Ascending aorta (tissue), 2 donors: ENCODE results near the gene SELENOW. TPM values are rescaled to one million over a fixed set of nuclear protein-coding genes. Genes with fewer than 3 reads are reported as not detected.
"Not testable (repeated sequence)": the region's sequence is repeated elsewhere in the genome, so short reads cannot be mapped to it uniquely, and the experiment has no call there.

ENCODE experiments used
- DNase-seq, 2 donors: peaks; one replicate each; pipeline ENCODE4 v3.0.0-alpha.2; 2019; ENCODE audit warnings: low spot score in 2 of 2
- H3K27ac ChIP-seq, 2 donors: fragments of 200-600 bp; sonication (generic); one replicate each; pipeline ENCODE4 v1.5.1; 2016 to 2017; ENCODE audit warnings: mild to moderate bottlenecking in 1 of 2
- H3K27me3 ChIP-seq: fragments of 200-600 bp; sonication (generic); one replicate; pipeline ENCODE4 v1.5.1; 2017
- H3K36me3 ChIP-seq, 2 donors: fragments of 200-600 bp; sonication (generic); one replicate each; pipeline ENCODE4 v1.5.1; 2016
- H3K4me1 ChIP-seq, 2 donors: fragments of 200-600 bp; sonication (generic); one replicate each; pipeline ENCODE4 v1.5.1; 2016 to 2017; ENCODE audit warnings: mild to moderate bottlenecking in 1 of 2
- H3K4me3 ChIP-seq, 2 donors: fragments of 200-600 bp; sonication (generic); one replicate each; pipeline ENCODE4 v1.5.1; 2016 to 2017; ENCODE audit warnings: mild to moderate bottlenecking in 1 of 2
- H3K9me3 ChIP-seq, 2 donors: fragments of 200-600 bp; sonication (generic); one replicate each; pipeline ENCODE4 v1.5.1; 2016
- intact Hi-C: fragments of 100-400 bp; cut with DNase I; formaldehyde crosslinking; loops from one replicate; pipeline ENCODE4 v1.15.1; 2023
- total RNA-seq: library from RNA; depleted of rRNA; stranded (reverse); fragments of >200 nt; gene quantifications from one replicate; pipeline ENCODE4 v1.1.0, GENCODE V29; 2016
- TF ChIP-seq, protein P1 (sequence below), 3 experiments: fragments of 200-600 bp in 2 of 3; fragments of 450-650 bp in 1 of 3; sonication (generic) in 2 of 3; IDR thresholded peaks; one replicate each; pipeline ENCODE4 v1.5.1; 2016 to 2019; ENCODE audit warnings: antibody characterized with exemption in 3 of 3, mild to moderate bottlenecking in 1 of 3, moderate library complexity in 1 of 3

Gene SELENOW
- total RNA-seq, 1 donor from 2014 or later = 771 TPM

DNA sequence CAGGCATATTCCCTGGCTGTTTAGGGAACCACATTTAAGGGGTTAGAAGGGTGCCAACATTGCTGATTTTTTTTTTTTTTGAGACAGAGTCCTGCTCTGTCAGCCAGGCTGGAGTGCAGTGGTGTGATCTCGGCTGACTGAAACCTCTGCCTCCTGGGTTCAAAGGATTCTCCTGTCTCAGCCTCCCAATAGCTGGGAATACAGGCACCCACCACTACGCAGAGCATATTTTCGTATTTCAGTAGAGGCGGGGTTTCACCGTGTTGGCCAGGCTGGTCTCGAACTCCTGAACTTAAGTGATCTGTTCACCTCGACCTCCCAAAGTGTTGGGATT lies 35.5 kb downstream of the SELENOW start:
- H3K36me3 ChIP-seq = no peaks in the 10 kb centered on the region
- no peaks in the 10 kb centered on the region for H3K9me3 ChIP-seq
- no peaks in the 10 kb centered on the region for H3K4me1 ChIP-seq
- H3K4me3 ChIP-seq = no peak overlapping the region
- no peak for DNase-seq
- H3K27me3 ChIP-seq = no peaks in the 10 kb centered on the region
- TF ChIP-seq, protein P1, sequence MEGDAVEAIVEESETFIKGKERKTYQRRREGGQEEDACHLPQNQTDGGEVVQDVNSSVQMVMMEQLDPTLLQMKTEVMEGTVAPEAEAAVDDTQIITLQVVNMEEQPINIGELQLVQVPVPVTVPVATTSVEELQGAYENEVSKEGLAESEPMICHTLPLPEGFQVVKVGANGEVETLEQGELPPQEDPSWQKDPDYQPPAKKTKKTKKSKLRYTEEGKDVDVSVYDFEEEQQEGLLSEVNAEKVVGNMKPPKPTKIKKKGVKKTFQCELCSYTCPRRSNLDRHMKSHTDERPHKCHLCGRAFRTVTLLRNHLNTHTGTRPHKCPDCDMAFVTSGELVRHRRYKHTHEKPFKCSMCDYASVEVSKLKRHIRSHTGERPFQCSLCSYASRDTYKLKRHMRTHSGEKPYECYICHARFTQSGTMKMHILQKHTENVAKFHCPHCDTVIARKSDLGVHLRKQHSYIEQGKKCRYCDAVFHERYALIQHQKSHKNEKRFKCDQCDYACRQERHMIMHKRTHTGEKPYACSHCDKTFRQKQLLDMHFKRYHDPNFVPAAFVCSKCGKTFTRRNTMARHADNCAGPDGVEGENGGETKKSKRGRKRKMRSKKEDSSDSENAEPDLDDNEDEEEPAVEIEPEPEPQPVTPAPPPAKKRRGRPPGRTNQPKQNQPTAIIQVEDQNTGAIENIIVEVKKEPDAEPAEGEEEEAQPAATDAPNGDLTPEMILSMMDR (IDR thresholded peaks at IDR 0.05) = no peak
- intact Hi-C loops = no loop called here
- H3K27ac ChIP-seq = no peak overlapping the region

DNA sequence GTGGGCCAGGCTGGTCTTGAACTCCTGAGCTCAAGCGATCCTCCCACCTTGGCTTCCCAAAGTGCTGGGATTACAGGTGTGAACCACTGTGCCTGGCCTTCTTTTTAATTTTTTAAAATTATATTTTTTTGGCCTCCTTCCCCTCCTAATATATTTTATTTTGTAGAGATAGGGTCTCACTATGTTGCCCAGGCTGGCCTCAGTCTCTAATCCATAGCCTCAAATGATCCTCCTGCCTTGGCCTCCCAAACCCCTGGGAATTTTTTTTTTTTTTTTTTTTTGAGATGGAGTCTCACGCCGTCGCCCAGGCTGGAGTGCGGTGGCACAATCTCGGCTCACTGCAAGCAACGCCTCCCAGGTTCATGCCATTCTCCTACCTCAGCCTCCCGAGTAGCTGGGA lies 37.8 kb downstream of the SELENOW start:
- H3K27ac ChIP-seq, H3K9me3 ChIP-seq, H3K27me3 ChIP-seq, H3K4me3 ChIP-seq, intact Hi-C loops, H3K4me1 ChIP-seq, H3K36me3 ChIP-seq, DNase-seq: not testable (repeated sequence)

DNA sequence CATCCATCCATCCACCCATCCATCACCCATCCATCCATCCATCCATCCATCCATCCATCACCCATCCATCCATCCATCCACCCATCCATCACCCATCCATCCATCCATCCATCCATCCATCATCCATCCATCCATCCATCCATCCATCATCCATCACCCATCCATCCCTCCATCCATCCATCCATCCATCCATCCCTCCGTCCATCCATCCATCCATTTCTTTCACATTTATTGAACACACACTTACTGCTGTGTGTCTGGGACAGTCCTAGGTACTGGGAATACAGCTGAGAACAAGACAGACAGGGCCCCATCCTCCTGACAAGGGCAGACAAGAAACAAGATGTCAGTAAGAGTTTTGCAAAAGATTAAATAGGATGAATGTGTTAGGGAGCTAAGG lies 39.7 kb downstream of the SELENOW start:
- H3K4me3 ChIP-seq, H3K9me3 ChIP-seq, intact Hi-C loops, H3K4me1 ChIP-seq, DNase-seq, H3K36me3 ChIP-seq, H3K27me3 ChIP-seq, H3K27ac ChIP-seq: not testable (repeated sequence)

DNA sequence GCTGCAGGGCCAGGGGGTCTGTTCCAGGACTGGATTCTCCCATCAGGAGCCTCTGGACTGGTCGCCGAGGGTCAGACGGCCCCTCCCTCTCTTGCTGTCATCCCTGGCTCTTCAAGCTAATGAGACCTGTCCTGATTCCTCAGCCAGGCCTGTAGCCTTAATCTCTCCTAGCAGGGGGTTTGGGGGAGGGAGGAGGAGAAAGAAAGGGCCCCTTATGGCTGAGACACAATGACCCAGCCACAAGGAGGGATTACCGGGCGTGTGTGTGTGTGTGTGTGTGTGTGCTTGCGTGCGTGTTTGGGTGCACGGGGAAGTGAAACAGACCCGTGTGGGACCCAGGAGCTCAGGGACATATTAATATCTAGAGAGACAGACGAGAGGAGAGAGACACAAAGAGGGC lies 41.4 kb downstream of the SELENOW start:
- TF ChIP-seq, protein P1 (IDR thresholded peaks at IDR 0.05) = no peak
- Histone ChIP-seq H3K9me3 (no peaks in the 10 kb centered on the region), H3K27me3 (no peaks in the 10 kb centered on the region), H3K4me3 (no peak overlapping the region), H3K36me3 (no peaks in the 10 kb centered on the region), H3K4me1 (no peaks in the 10 kb centered on the region), H3K27ac (no peak overlapping the region)
- no peak for DNase-seq
- intact Hi-C loops = no loop called here

DNA sequence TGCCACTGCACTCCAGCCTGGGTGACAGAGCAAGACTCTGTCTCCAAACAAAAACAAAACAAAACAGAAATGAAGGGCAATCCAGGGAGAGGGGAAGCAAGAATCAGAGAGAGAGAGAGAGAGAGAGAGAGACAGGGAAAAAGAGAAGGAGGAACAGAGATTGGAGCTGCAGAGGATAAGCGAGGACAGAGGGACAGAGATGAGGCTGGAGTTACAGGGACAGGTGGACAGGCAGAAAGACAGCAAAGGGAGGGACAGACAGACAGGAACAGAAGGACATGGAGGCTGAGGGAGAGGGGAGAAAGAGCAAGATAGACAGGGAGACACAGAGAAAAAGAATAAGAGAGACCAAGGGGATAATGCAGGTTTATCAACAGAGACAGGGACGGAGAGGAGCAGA lies 41.9 kb downstream of the SELENOW start:
- Histone ChIP-seq H3K36me3 (no peaks in the 10 kb centered on the region), H3K27me3 (no peaks in the 10 kb centered on the region), H3K9me3 (no peaks in the 10 kb centered on the region), H3K4me3 (no peak overlapping the region), H3K4me1 (no peaks in the 10 kb centered on the region), H3K27ac (no peak overlapping the region)
- DNase-seq = no peak
- intact Hi-C loops = no loop called here
- TF ChIP-seq, protein P1 (IDR thresholded peaks at IDR 0.05) = no peak

DNA sequence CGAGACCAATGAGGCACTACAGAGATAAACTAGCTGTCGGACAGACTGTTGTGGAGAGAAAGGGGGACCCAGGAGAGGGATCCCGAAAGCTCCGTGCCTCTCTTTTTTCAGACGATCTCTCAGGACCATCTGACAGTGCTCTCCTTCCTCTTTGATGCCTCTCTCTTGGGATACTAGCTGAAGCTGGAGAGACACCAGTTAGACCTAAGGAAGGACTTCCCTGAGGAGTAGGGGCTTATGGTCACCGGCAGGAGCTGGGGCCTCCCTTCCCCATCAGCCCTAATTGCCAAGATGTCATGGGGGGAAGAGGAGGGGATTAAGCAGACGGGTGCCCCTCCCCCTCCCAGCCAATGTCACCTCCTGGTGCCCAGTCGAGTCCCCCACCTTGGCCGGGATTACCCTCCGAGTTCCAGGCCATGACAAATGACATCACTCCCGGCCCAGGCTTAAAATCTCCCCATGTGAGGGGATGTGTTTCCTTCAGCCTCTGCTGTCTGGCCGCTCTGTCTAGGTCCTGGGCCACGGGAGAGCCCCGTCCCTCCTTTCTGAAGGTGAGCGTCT lies 43.0 kb downstream of the SELENOW start, which contains the start of gene CRX:
Gene CRX (plus strand): TSS at position 478 of the 561 bp plus-strand sequence. CDS start 12,507 bp downstream, outside the sequence.
- TF ChIP-seq, protein P1 (IDR thresholded peaks at IDR 0.05) = no peak
- intact Hi-C loops = no loop called here
- Histone ChIP-seq H3K4me3 (no peak within 1 kb of the TSS), H3K27ac (no peak within 1 kb of the TSS), H3K4me1 (no peaks in the 10 kb centered on the region), H3K9me3 (no peaks in the 10 kb centered on the region), H3K36me3 (no peaks in the 10 kb centered on the region), H3K27me3 (no peaks in the 10 kb centered on the region)
- no peak for DNase-seq

DNA sequence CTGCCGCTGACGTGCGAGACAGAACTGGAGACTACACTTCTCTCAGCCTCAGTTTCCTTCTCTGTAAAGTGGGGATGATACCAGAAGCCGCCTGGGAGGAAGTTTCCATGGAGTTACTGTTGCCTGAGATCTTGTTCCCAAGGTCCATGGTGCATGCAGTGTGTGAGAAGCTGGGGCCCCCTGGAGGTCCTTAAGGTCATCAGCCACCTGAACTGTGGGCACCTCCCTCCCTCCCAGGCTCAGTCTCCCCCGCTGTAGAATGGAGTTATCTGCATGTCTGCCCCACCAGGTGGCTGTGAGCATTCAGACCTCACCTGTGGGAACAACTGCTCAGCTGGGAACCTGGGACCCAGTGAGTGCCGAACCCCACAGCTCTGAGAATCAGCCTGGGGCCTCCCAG lies 45.9 kb downstream of the SELENOW start:
- Histone ChIP-seq H3K27me3 (no peaks in the 10 kb centered on the region), H3K36me3 (no peaks in the 10 kb centered on the region), H3K4me3 (no peak overlapping the region), H3K4me1 (no peaks in the 10 kb centered on the region), H3K27ac (no peak overlapping the region), H3K9me3 (peaks cover 0 to 3% of the 10 kb centered on the region in 2 donors)
- TF ChIP-seq, protein P1 (IDR thresholded peaks at IDR 0.05) = no peak
- intact Hi-C loops = no loop called here
- no peak for DNase-seq
